Liver (tissue), 9 donors: ENCODE data around the gene CC2D1B. TPM values are rescaled to one million over a fixed set of nuclear protein-coding genes. Genes with fewer than 3 reads are reported as not detected.

Source experiments
- DNase-seq: peaks from one replicate; pipeline ENCODE4 v3.0.0-alpha.2; 2017; ENCODE audit warnings: low spot score
- H3K27ac ChIP-seq, 2 donors: one replicate each; pipeline ENCODE4 v1.7.0; 2013; ENCODE audit warnings: inconsistent platforms in 2 of 2, low read length in 2 of 2, control low read depth in 1 of 2, low read depth in 1 of 2, mild to moderate bottlenecking in 1 of 2
- H3K27me3 ChIP-seq, 4 donors: one replicate each; pipeline versions ENCODE4 v1.6.1 to v1.7.0; 2013; ENCODE audit warnings: low read length in 3 of 4, inconsistent platforms in 1 of 4, mild to moderate bottlenecking in 1 of 4, moderate library complexity in 1 of 4; ENCODE audit not compliant: control insufficient read depth in 4 of 4, insufficient read depth in 4 of 4
- H3K36me3 ChIP-seq, 4 donors: one replicate each; pipeline versions ENCODE4 v1.6.1 to v1.7.0; 2013; ENCODE audit warnings: low read length in 3 of 4, mild to moderate bottlenecking in 3 of 4, low read depth in 1 of 4, moderate library complexity in 1 of 4; ENCODE audit not compliant: control insufficient read depth in 4 of 4, insufficient read depth in 3 of 4
- H3K4me1 ChIP-seq, 4 donors: one replicate each; pipeline versions ENCODE4 v1.6.1 to v1.7.0; 2013; ENCODE audit warnings: low read length in 3 of 4, mild to moderate bottlenecking in 3 of 4, moderate library complexity in 1 of 4; ENCODE audit not compliant: control insufficient read depth in 4 of 4, insufficient read depth in 4 of 4
- H3K4me3 ChIP-seq, 3 donors: one replicate each; pipeline versions ENCODE4 v1.6.1 to v1.7.0; 2013; ENCODE audit warnings: low read length in 3 of 3, control low read depth in 1 of 3, low read depth in 1 of 3, mild to moderate bottlenecking in 1 of 3
- H3K9ac ChIP-seq, 2 donors: one replicate each; pipeline ENCODE4 v1.7.0; 2013; ENCODE audit warnings: low read length in 2 of 2, mild to moderate bottlenecking in 2 of 2, moderate library complexity in 2 of 2, control low read depth in 1 of 2, low read depth in 1 of 2
- H3K9me3 ChIP-seq, 4 donors: one replicate each; pipeline versions ENCODE4 v1.6.1 to v1.7.0; 2013; ENCODE audit warnings: low read length in 3 of 4; ENCODE audit not compliant: control insufficient read depth in 4 of 4
- ATF3 ChIP-seq: IDR thresholded peaks from 2 replicates; pipeline ENCODE4 v1.6.1; 2016; ENCODE audit warnings: antibody characterized with exemption
- EGR1 ChIP-seq, 2 donors: IDR thresholded peaks; 2 replicates each; pipeline ENCODE4 v1.6.1; 2016 to 2018; ENCODE audit warnings: antibody characterized with exemption in 2 of 2, low read depth in 2 of 2
- FOXA1 ChIP-seq: IDR thresholded peaks from 2 replicates; pipeline ENCODE4 v1.6.1; 2016; ENCODE audit warnings: antibody characterized with exemption
- FOXA2 ChIP-seq: IDR thresholded peaks from 2 replicates; pipeline ENCODE4 v1.6.1; 2016; ENCODE audit warnings: antibody characterized with exemption
- GABPA ChIP-seq, 2 donors: IDR thresholded peaks in 1 of 2; conservative IDR thresholded peaks in 1 of 2; 2 replicates each; pipeline ENCODE4 v1.6.1; 2016; ENCODE audit warnings: antibody characterized with exemption in 2 of 2, mild to moderate bottlenecking in 1 of 2, moderate library complexity in 1 of 2
- HNF4A ChIP-seq, 2 donors: conservative IDR thresholded peaks; 2 replicates each; pipeline ENCODE4 v1.6.1; 2016; ENCODE audit warnings: antibody characterized with exemption in 2 of 2, mild to moderate bottlenecking in 2 of 2
- HNF4G ChIP-seq: IDR thresholded peaks from 2 replicates; pipeline ENCODE4 v1.6.1; 2016; ENCODE audit warnings: antibody characterized with exemption
- JUND ChIP-seq, 2 donors: IDR thresholded peaks; 2 replicates each; pipeline ENCODE4 v1.6.1; 2016; ENCODE audit warnings: antibody characterized with exemption in 2 of 2
- MAX ChIP-seq: IDR thresholded peaks from 2 replicates; pipeline ENCODE4 v1.6.1; 2016; ENCODE audit warnings: antibody characterized with exemption
- NR2F2 ChIP-seq: IDR thresholded peaks from 2 replicates; pipeline ENCODE4 v1.6.1; 2016; ENCODE audit warnings: antibody characterized with exemption
- RAD21 ChIP-seq, 2 donors: IDR thresholded peaks; 2 replicates each; pipeline ENCODE4 v1.6.1; 2016; ENCODE audit warnings: antibody characterized with exemption in 2 of 2, mild to moderate bottlenecking in 2 of 2
- REST ChIP-seq: IDR thresholded peaks from 2 replicates; pipeline ENCODE4 v1.6.1; 2016; ENCODE audit warnings: antibody characterized with exemption, mild to moderate bottlenecking
- RXRA ChIP-seq, 2 donors: IDR thresholded peaks; 2 replicates each; pipeline ENCODE4 v1.6.1; 2017 to 2018; ENCODE audit warnings: antibody characterized with exemption in 2 of 2, mild to moderate bottlenecking in 1 of 2
- SP1 ChIP-seq: IDR thresholded peaks from 2 replicates; pipeline ENCODE4 v1.6.1; 2018; ENCODE audit warnings: antibody characterized with exemption, mild to moderate bottlenecking
- TAF1 ChIP-seq: conservative IDR thresholded peaks from 2 replicates; pipeline ENCODE4 v1.6.1; 2016; ENCODE audit warnings: antibody characterized with exemption, mild to moderate bottlenecking
- YY1 ChIP-seq: IDR thresholded peaks from 2 replicates; pipeline ENCODE4 v1.6.1; 2016; ENCODE audit warnings: antibody characterized with exemption, mild to moderate bottlenecking
- ZBTB33 ChIP-seq: IDR thresholded peaks from 2 replicates; pipeline ENCODE4 v1.6.1; 2016; ENCODE audit warnings: antibody characterized with exemption
- WGBS: extraction: QIAGEN DNeasy Blood & Tissue Kit; methylation state at CpG from one replicate; pipeline ENCODE4 v1.1.7; 2013; 5-methylcytosine and 5-hydroxymethylcytosine counted together
- polyA plus RNA-seq, 2 donors: library from polyadenylated mRNA; stranded (reverse) in 1 of 2; unstranded in 1 of 2; fragments of 200-250 nt in 1 of 2; fragments of >200 nt in 1 of 2; fragmentation: Nextera tagmentation in 1 of 2; extraction: Ambion mirVana in 1 of 2; gene quantifications; one replicate each; pipeline versions ENCODE4 v1.2.1 to v1.2.3, GENCODE V29; 2013 to 2015
- total RNA-seq, 2 donors: library from RNA; depleted of rRNA; stranded (reverse); fragments of >200 nt; gene quantifications; one replicate each; pipeline ENCODE4 v1.2.3, GENCODE V29; 2014
- donor health status: healthy.
- donor health status: healthy.
- donor health status: healthy.
- donor health status: healthy.
- donor health status: healthy.

Gene CC2D1B
- total and polyA plus RNA-seq, 4 donors, result 4.5 to 15.7 (median 7.5) TPM

- no peaks in the 10 kb centered on the region for H3K4me1 ChIP-seq
- no peaks in the 10 kb centered on the region for H3K27me3 ChIP-seq
- TF ChIP-seq NR2F2 (no peak), HNF4A (conservative IDR thresholded peaks at IDR 0.05) (no peak)
- H3K9me3 ChIP-seq, result no peaks in the 10 kb centered on the region
- 98% methylated on average over 2 of the region's 2 CpGs for WGBS
- DNase-seq, result no peak
- H3K4me3 ChIP-seq, result no peak overlapping the region
- no peak overlapping the region for H3K9ac ChIP-seq
- no peak overlapping the region for H3K27ac ChIP-seq
- H3K36me3 ChIP-seq, result no peaks in the 10 kb centered on the region
Measured at GRCh38 chr1:52321061-52321460, 44.9 kb downstream of the CC2D1B start.

GRCh38 chr1:52306227-52307006 lies 59.6 kb downstream of the CC2D1B start:
- Histone ChIP-seq H3K36me3 (peaks cover 0 to 4% (median 3%) of the 10 kb centered on the region in 4 donors), H3K9me3 (no peaks in the 10 kb centered on the region), H3K4me3 (no peak overlapping the region), H3K4me1 (no peaks in the 10 kb centered on the region), H3K27me3 (no peaks in the 10 kb centered on the region), H3K9ac (no peak overlapping the region), H3K27ac (no peak overlapping the region)
- DNase-seq, result no peak
- 92% methylated on average over 11 of the region's 11 CpGs for WGBS
- TF ChIP-seq SP1 (no peak), JUND (IDR thresholded peaks at IDR 0.05) (no peak), HNF4G (no peak), NR2F2 (no peak), FOXA2 (no peak), ATF3 (no peak), ZBTB33 (no peak), HNF4A (conservative IDR thresholded peaks at IDR 0.05) (no peak), TAF1 (no peak), EGR1 (IDR thresholded peaks at IDR 0.05; ENCODE audit: low read depth in 2 of 2) (no peak), RAD21 (IDR thresholded peaks at IDR 0.05) (no peak)

GRCh38 chr1:52305417-52306226 lies 60.4 kb downstream of the CC2D1B start:
- Histone ChIP-seq H3K9ac (no peak overlapping the region), H3K27me3 (no peaks in the 10 kb centered on the region), H3K4me3 (no peak overlapping the region), H3K27ac (no peak overlapping the region), H3K4me1 (no peaks in the 10 kb centered on the region), H3K36me3 (peaks cover 0 to 4% (median 3%) of the 10 kb centered on the region in 4 donors), H3K9me3 (no peaks in the 10 kb centered on the region)
- DNase-seq, result no peak
- 92% methylated on average over 13 of the region's 13 CpGs for WGBS
- no peak for TF ChIP-seq TAF1
- TF ChIP-seq YY1, result no peak
- TF ChIP-seq GABPA (IDR thresholded peaks at IDR 0.05 in 1 of 2, conservative IDR thresholded peaks at IDR 0.05 in 1 of 2), result no peak
- no peak for TF ChIP-seq RAD21 (IDR thresholded peaks at IDR 0.05)
- no peak for TF ChIP-seq JUND (IDR thresholded peaks at IDR 0.05)
- TF ChIP-seq MAX, result no peak
- no peak for TF ChIP-seq FOXA1
- TF ChIP-seq ZBTB33, result no peak
- TF ChIP-seq NR2F2, result no peak
- no peak for TF ChIP-seq RXRA (IDR thresholded peaks at IDR 0.05)
- TF ChIP-seq HNF4A (conservative IDR thresholded peaks at IDR 0.05), result no peak
- no peak for TF ChIP-seq REST
- no peak for TF ChIP-seq EGR1 (IDR thresholded peaks at IDR 0.05; ENCODE audit: low read depth in 2 of 2)
- TF ChIP-seq ATF3, result no peak
